T-cell (primary cell): ENCODE measurements around the gene HLA-DOB. TPM values are rescaled to one million over a fixed set of nuclear protein-coding genes. Genes with fewer than 3 reads are reported as not detected.

Experiments used
- ATAC-seq, 4 experiments: fragments of 200-7000 bp in 3 of 4; fragments of 150-1000 bp in 1 of 4; cut with Tn5 transposase; replicated peaks in 1 of 4; 1 replicate in 3 of 4; 2 replicates in 1 of 4; pipeline ENCODE4 v1.10.0; 2021; ENCODE audit warnings: moderate library complexity in 3 of 4, mild to moderate bottlenecking in 2 of 4, moderate number of reproducible peaks in 1 of 4
- CTCF ChIA-PET, 2 donors: fragments of 300-600 bp; sonication (Branson Sonifier 250); formaldehyde crosslinking; loops; one replicate each; lab custom pipeline; 2022; ENCODE audit warnings: antibody characterized with exemption in 2 of 2; lab: Charles Lee
- POLR2A ChIA-PET, 2 donors: fragments of 300-600 bp; sonication (Branson Sonifier 250); formaldehyde crosslinking; loops; one replicate each; lab custom pipeline; 2022; ENCODE audit warnings: antibody characterized with exemption in 2 of 2; lab: Charles Lee
- DNase-seq, 35 experiments: peaks; one replicate each; pipeline versions ENCODE4 v3.0.0 to v3.0.0-alpha.2; 2013 to 2023
- H3K27ac ChIP-seq: one replicate; pipeline ENCODE4 v1.5.1; 2013; ENCODE audit warnings: low read length
- H3K27me3 ChIP-seq, 2 experiments: replicated peaks in 1 of 2; 1 replicate in 1 of 2; 2 replicates in 1 of 2; pipeline versions ENCODE4 v1.6.1 to v1.7.0; 2013; ENCODE audit warnings: low read length in 1 of 2, mixed read lengths in 1 of 2; ENCODE audit not compliant: control insufficient read depth in 2 of 2, insufficient read depth in 2 of 2; ENCODE audit errors: extremely low read depth in 1 of 2
- H3K36me3 ChIP-seq, 2 donors: 1 replicate in 1 of 2; 2 replicates in 1 of 2; pipeline versions ENCODE4 v1.6.1 to v1.7.0; 2013; ENCODE audit warnings: low read length in 1 of 2; ENCODE audit not compliant: control insufficient read depth in 2 of 2, insufficient read depth in 1 of 2; ENCODE audit errors: extremely low read depth in 1 of 2
- H3K4me1 ChIP-seq, 2 experiments: 1 replicate in 1 of 2; 2 replicates in 1 of 2; pipeline versions ENCODE4 v1.6.1 to v1.7.0; 2013; ENCODE audit warnings: low read length in 2 of 2, mixed read lengths in 1 of 2; ENCODE audit not compliant: insufficient read depth in 2 of 2, control insufficient read depth in 1 of 2; ENCODE audit errors: extremely low read depth in 1 of 2
- H3K4me3 ChIP-seq, 2 donors: 1 replicate in 1 of 2; 2 replicates in 1 of 2; pipeline versions ENCODE4 v1.5.1 to v1.7.0; 2013; ENCODE audit warnings: mild to moderate bottlenecking in 2 of 2, low read length in 1 of 2, moderate library complexity in 1 of 2; ENCODE audit not compliant: control insufficient read depth in 1 of 2; ENCODE audit errors: extremely low read depth in 1 of 2
- H3K9me3 ChIP-seq: 2 replicates; pipeline ENCODE4 v1.7.0; 2013
- H3K27ac Mint-ChIP-seq, 2 donors: one replicate each; pipeline ENCODE4 v1.8.0; 2020 to 2021; ENCODE audit warnings: mild to moderate bottlenecking in 2 of 2, mixed read lengths in 2 of 2
- H3K27me3 Mint-ChIP-seq, 2 donors: one replicate each; pipeline ENCODE4 v1.8.0; 2021 to 2022; ENCODE audit warnings: mixed read lengths in 2 of 2
- H3K36me3 Mint-ChIP-seq: one replicate; pipeline ENCODE4 v1.8.0; 2021; ENCODE audit warnings: mixed read lengths
- H3K4me1 Mint-ChIP-seq, 3 donors: one replicate each; pipeline ENCODE4 v1.8.0; 2020 to 2022; ENCODE audit warnings: mixed read lengths in 3 of 3, mild to moderate bottlenecking in 1 of 3
- H3K4me3 Mint-ChIP-seq, 3 donors: one replicate each; pipeline ENCODE4 v1.8.0; 2020 to 2022; ENCODE audit warnings: mild to moderate bottlenecking in 3 of 3, mixed read lengths in 3 of 3, moderate library complexity in 3 of 3
- H3K9me3 Mint-ChIP-seq, 3 donors: one replicate each; pipeline ENCODE4 v1.8.0; 2020 to 2022; ENCODE audit warnings: mixed read lengths in 3 of 3
- WGBS: methylation state at CpG from one replicate; pipeline ENCODE4 v1.1.5; 2013; ENCODE audit warnings: missing lambda C conversion rate; ENCODE audit not compliant: insufficient coverage; 5-methylcytosine and 5-hydroxymethylcytosine counted together
- total RNA-seq, 35 experiments: library from RNA in 6 of 35; stranded (reverse) in 6 of 35; fragments of 120-200 nt in 1 of 35; gene quantifications; one replicate each; pipeline versions ENCODE4 v1.2.1 to v1.2.4 and lab custom pipeline; 2013 to 2026

HLA-DOB gene
- 1 to 10 TPM; 3.3 to 8.2 (median 3.9) TPM for total RNA-seq
- 6.5 TPM for total RNA-seq (2013)
- total RNA-seq (lab: John Stamatoyannopoulos, UW) = 0.27 to 5.9 (median 1.1) reads per million in 29 experiments

GRCh38 chr6:32816746-32817204, at the start of gene HLA-DOB:
Gene HLA-DOB (minus strand): TSS chr6:32817002. CDS start chr6:32816951, 51 bp downstream.
- no peak within 1 kb of the TSS for H3K4me3 ChIP-seq
- Mint-ChIP-seq H3K36me3 (no peaks in the 10 kb centered on the region), H3K27ac (peak within 1 kb of the TSS in 1 of 2 donors; percentile 72), H3K27me3 (peaks cover 0 to 4% of the 10 kb centered on the region in 2 donors), H3K9me3 (no peaks in the 10 kb centered on the region), H3K4me1 (peaks cover 3 to 12% (median 4%) of the 10 kb centered on the region in 3 donors), H3K4me3 (peak within 1 kb of the TSS in 1 of 3 donors; percentile 77)
- no peaks in the 10 kb centered on the region for H3K36me3 ChIP-seq
- H3K27me3 ChIP-seq = no peaks in the 10 kb centered on the region
- DNase-seq (peak in 1 of 35 experiments; percentile 49), ATAC-seq (peak; percentile 30 to 76 (median 48))
- ChIA-PET CTCF (no interaction called here), POLR2A (no interaction called here)
- no peaks in the 10 kb centered on the region for H3K9me3 ChIP-seq
- no peaks in the 10 kb centered on the region for H3K4me1 ChIP-seq
- no peak within 1 kb of the TSS for H3K27ac ChIP-seq
- no CpG with 5 or more reads among the region's 3 CpGs for WGBS

DNA sequence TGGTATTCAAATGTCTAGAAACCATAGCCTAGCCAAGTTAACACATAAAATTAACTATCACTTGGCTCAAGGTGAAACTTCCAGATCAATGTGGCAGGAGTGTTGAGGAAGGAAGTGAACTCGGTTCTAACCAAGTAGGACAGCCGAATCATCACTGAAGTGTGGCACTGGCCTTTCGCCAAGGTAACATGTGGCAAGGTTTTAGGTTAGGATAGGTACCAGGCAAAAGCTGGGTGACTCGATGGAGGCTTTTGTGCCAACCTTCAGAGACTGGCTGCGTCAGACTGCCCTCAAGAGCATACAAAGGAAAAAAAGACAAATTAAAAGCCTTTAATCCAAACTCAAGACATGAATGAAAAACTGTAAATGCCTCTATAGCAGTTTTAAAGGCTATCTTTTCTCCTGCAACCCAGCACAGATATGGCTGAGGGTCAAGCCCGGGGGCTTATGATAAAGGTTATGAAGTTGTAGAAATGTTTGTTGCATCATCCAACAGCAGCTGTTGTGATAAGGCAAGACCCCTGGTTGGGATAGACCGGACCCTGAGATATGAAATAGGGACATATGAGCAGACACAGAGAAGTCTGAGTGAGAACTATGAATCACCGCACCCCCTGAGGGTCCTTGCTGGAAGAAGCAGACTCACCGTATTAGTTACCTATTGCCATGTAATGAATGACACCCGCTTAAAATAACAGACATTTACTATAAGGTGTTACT, 49.1 kb upstream of the HLA-DOB start:
- DNase-seq (no peak), ATAC-seq (no peak)
- Histone ChIP-seq H3K4me3 (no peak overlapping the region), H3K9me3 (no peaks in the 10 kb centered on the region), H3K4me1 (peaks cover 16 to 19% of the 10 kb centered on the region in 2 experiments), H3K27me3 (no peaks in the 10 kb centered on the region), H3K36me3 (peaks cover 0 to 17% of the 10 kb centered on the region in 2 donors), H3K27ac (no peak overlapping the region)
- ChIA-PET POLR2A (no interaction called here), CTCF (interaction anchor here in 1 of 2 donors (0.6 to 1.0 kb wide), 2 partner anchors 12 to 35 kb away, joined by 4 to 7 read pairs; partner anchors contain the start of gene PSMB9)
- WGBS = 100% methylated on average over 2 of the region's 10 CpGs
- Mint-ChIP-seq H3K4me1 (peaks cover 29 to 39% (median 38%) of the 10 kb centered on the region in 3 donors), H3K9me3 (no peaks in the 10 kb centered on the region), H3K27me3 (no peaks in the 10 kb centered on the region), H3K36me3 (peaks cover 16% of the 10 kb centered on the region), H3K4me3 (no peak overlapping the region), H3K27ac (peak overlapping the region; percentile 82 to 91)

GRCh38 chr6:32862725-32863124, 45.9 kb upstream of the HLA-DOB start:
- ChIA-PET CTCF (interaction anchor here in 1 of 2 donors (2.1 kb wide), 1 partner anchor 24 kb away, joined by 10 read pairs; the partner anchor contains the start of gene TAP2), POLR2A (no interaction called here)
- Mint-ChIP-seq H3K9me3 (no peaks in the 10 kb centered on the region), H3K27me3 (no peaks in the 10 kb centered on the region), H3K4me1 (peaks cover 45 to 56% (median 51%) of the 10 kb centered on the region in 3 donors), H3K27ac (peak overlapping the region in 1 of 2 donors; percentile 21), H3K4me3 (no peak overlapping the region), H3K36me3 (peaks cover 43% of the 10 kb centered on the region)
- Histone ChIP-seq H3K36me3 (peaks cover 5 to 48% of the 10 kb centered on the region in 2 donors), H3K9me3 (no peaks in the 10 kb centered on the region), H3K4me3 (no peak overlapping the region), H3K27me3 (no peaks in the 10 kb centered on the region), H3K4me1 (peaks cover 11 to 29% of the 10 kb centered on the region in 2 experiments), H3K27ac (no peak overlapping the region)
- ATAC-seq = no peak
- WGBS = no CpG with 5 or more reads among the region's 3 CpGs
- DNase-seq = no peak

DNA sequence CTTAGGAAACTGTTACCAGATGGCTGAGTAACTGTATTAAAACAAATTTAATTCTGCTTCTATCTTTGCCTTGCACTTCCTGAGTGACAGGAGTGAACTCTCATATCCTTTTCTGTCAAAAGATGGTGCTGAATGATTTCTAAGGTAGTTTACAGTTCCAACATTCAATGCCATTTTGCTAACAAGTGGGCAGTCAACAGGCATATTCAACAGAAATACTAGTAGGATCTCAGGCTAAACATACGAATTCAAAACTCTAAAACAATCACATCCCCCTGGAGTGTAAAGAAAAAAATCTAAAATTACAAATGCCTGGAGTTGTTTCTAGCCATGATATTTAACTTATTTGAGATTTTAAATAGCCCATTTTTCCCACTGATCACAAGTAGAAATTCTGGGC, 43.9 kb upstream of the HLA-DOB start:
- ATAC-seq = no peak
- Histone ChIP-seq H3K27me3 (no peaks in the 10 kb centered on the region), H3K4me3 (no peak overlapping the region), H3K4me1 (peaks cover 2 to 34% of the 10 kb centered on the region in 2 experiments), H3K27ac (peak overlapping the region; percentile 29), H3K9me3 (no peaks in the 10 kb centered on the region), H3K36me3 (peaks cover 11 to 64% of the 10 kb centered on the region in 2 donors)
- peaks cover 59% of the 10 kb centered on the region for H3K36me3 Mint-ChIP-seq
- peak overlapping the region; percentile 45 to 78 for H3K27ac Mint-ChIP-seq
- ChIA-PET CTCF (interaction anchor here in 1 of 2 donors (1.0 kb wide), 1 partner anchor 123 kb away, joined by 3 read pairs; no protein-coding TSS in a partner anchor), POLR2A (no interaction called here)
- no peak for DNase-seq
- no CpG with 5 or more reads among the region's 1 CpG for WGBS
- H3K9me3 Mint-ChIP-seq = no peaks in the 10 kb centered on the region
- H3K4me1 Mint-ChIP-seq = peaks cover 46 to 54% (median 50%) of the 10 kb centered on the region in 3 donors
- no peaks in the 10 kb centered on the region for H3K27me3 Mint-ChIP-seq
- H3K4me3 Mint-ChIP-seq = no peak overlapping the region

- H3K27ac Mint-ChIP-seq = peak overlapping the region; percentile 81 to 83
- peaks cover 11 to 62% of the 10 kb centered on the region in 2 donors for H3K36me3 ChIP-seq
These were observed 41.4 kb upstream of the HLA-DOB start for GRCh38 chr6:32858194-32858593.

More at GRCh38 chr6:32858194-32858593, 41.4 kb upstream of the HLA-DOB start:
- ChIA-PET CTCF (interaction anchor here (1.2 to 5.9 kb wide), 5 partner anchors 10 to 95 kb away, joined by 3 to 236 read pairs (median 7); partner anchors contain the start of genes HLA-DMA (in 1 of the 2) and TAP2 (in 1 of the 2)), POLR2A (interaction anchor here in 1 of 2 donors (0.6 to 0.7 kb wide), 2 partner anchors 32 to 68 kb away, joined by 3 to 9 read pairs; no protein-coding TSS in a partner anchor)
- H3K27ac ChIP-seq = peak overlapping the region; percentile 45
- H3K4me1 Mint-ChIP-seq = peaks cover 53 to 56% (median 54%) of the 10 kb centered on the region in 3 donors
- peaks cover 56% of the 10 kb centered on the region for H3K36me3 Mint-ChIP-seq
- H3K4me3 ChIP-seq = no peak overlapping the region
- no peaks in the 10 kb centered on the region for H3K27me3 Mint-ChIP-seq
- DNase-seq (no peak), ATAC-seq (no peak)
- no peak overlapping the region for H3K4me3 Mint-ChIP-seq
- H3K9me3 ChIP-seq = no peaks in the 10 kb centered on the region
- H3K9me3 Mint-ChIP-seq = no peaks in the 10 kb centered on the region
- H3K27me3 ChIP-seq = no peaks in the 10 kb centered on the region
- WGBS = 93% methylated on average over 5 of the region's 5 CpGs
- peaks cover 14 to 38% of the 10 kb centered on the region in 2 experiments for H3K4me1 ChIP-seq
